A549 (cell line): Measurements from ENCODE around the gene PCSK6.

Source experiments
- CHD2 ChIP-seq: fragments of 150-350 bp; IDR thresholded peaks from 2 replicates; pipeline ENCODE4 v1.6.1; 2014; ENCODE audit warnings: low read length; ENCODE audit not compliant: partially characterized antibody
- EHMT2 ChIP-seq: fragments of 200-600 bp; sonication (generic); IDR thresholded peaks from 2 replicates; pipeline ENCODE4 v1.6.1; 2016; ENCODE audit warnings: antibody characterized with exemption, low read depth, mild to moderate bottlenecking, moderate library complexity
- ESRRA ChIP-seq: fragments of 150-350 bp; IDR thresholded peaks from 2 replicates; pipeline ENCODE4 v1.6.1; 2014; ENCODE audit warnings: mild to moderate bottlenecking, low read length, borderline replicate concordance
- KDM1A ChIP-seq: fragments of 200-600 bp; sonication (generic); IDR thresholded peaks from 2 replicates; pipeline ENCODE4 v1.6.1; 2016; ENCODE audit warnings: low read depth, mild to moderate bottlenecking
- MYC ChIP-seq: IDR thresholded peaks from 2 replicates; pipeline ENCODE4 v1.6.1; 2012; ENCODE audit warnings: mild to moderate bottlenecking, inconsistent platforms, low read length, improper control_type of control experiment, borderline replicate concordance
- POLR2A ChIP-seq: IDR thresholded peaks from 2 replicates; pipeline ENCODE4 v1.6.1; 2012; ENCODE audit warnings: mild to moderate bottlenecking, low read length
- POLR2AphosphoS2 ChIP-seq: conservative IDR thresholded peaks from 2 replicates; pipeline ENCODE4 v1.6.1; 2012; ENCODE audit warnings: low read length, improper control_type of control experiment, inconsistent platforms
- RFX5 ChIP-seq: fragments of 450-650 bp; IDR thresholded peaks from 2 replicates; pipeline ENCODE4 v1.7.1; 2014; ENCODE audit warnings: antibody characterized with exemption, mild to moderate bottlenecking, moderate library complexity
- SMC3 ChIP-seq: fragments of >200 bp; sonication (Bioruptor Twin); formaldehyde crosslinking; IDR thresholded peaks from 3 replicates; pipeline ENCODE4 v1.6.1; 2018; ENCODE audit warnings: inconsistent platforms
- ZNF302 ChIP-seq: fragments of 250-450 bp; sonication (Bioruptor Pico); IDR thresholded peaks from 2 replicates; pipeline ENCODE4 v1.9.0; 2021; ENCODE audit warnings: inconsistent platforms, mild to moderate bottlenecking, moderate library complexity
- TF ChIP-seq, protein P1 (sequence below): fragments of >200 bp; sonication (Bioruptor Twin); formaldehyde crosslinking; IDR thresholded peaks from 3 replicates; pipeline ENCODE4 v1.5.1; 2016
- TF ChIP-seq, protein P2 (sequence below): fragments of 200-600 bp; sonication (generic); IDR thresholded peaks from 2 replicates; pipeline ENCODE4 v1.6.1; 2016; ENCODE audit warnings: antibody characterized with exemption, mild to moderate bottlenecking, moderate library complexity
- TF ChIP-seq, protein P3 (sequence below): IDR thresholded peaks from 2 replicates; pipeline ENCODE4 v1.6.1; 2012; ENCODE audit warnings: low read depth, borderline replicate concordance

DNA sequence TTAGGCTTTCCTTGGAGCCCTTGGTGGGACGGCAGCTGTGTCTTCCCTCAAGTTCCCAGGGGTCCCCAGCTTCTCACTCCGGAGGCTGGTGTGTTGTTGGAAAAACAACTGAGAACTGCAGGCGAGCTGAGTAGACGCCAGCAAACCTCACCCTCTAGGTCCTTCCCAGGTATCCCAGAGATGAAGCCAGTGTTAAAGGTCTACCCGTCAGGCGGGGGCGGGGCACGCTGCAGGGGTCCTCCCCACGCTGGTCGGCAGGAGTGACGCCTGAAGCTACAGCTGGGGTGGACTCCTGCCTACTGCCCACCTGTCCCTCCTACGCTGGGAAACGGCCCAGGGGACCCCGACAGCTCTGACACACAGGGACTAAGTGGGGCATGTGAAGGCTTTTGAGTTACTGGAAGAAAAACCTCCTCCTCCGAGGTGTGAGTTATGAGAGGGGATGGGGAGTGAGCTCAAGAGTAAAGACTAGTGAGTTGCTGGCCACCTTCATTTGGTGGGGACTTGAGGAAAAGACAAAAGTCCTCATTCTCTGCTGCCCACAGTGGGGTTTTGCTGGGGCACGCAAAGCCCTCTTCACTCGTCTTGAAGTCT, 162.3 kb downstream of the PCSK6 start:
- TF ChIP-seq POLR2A (no peak), CHD2 (no peak), KDM1A (no peak), EHMT2 (no peak), RFX5 (no peak), POLR2AphosphoS2 (no peak), ZNF302 (no peak), MYC (no peak), SMC3 (no peak), ESRRA (no peak)
- TF ChIP-seq, protein P1, sequence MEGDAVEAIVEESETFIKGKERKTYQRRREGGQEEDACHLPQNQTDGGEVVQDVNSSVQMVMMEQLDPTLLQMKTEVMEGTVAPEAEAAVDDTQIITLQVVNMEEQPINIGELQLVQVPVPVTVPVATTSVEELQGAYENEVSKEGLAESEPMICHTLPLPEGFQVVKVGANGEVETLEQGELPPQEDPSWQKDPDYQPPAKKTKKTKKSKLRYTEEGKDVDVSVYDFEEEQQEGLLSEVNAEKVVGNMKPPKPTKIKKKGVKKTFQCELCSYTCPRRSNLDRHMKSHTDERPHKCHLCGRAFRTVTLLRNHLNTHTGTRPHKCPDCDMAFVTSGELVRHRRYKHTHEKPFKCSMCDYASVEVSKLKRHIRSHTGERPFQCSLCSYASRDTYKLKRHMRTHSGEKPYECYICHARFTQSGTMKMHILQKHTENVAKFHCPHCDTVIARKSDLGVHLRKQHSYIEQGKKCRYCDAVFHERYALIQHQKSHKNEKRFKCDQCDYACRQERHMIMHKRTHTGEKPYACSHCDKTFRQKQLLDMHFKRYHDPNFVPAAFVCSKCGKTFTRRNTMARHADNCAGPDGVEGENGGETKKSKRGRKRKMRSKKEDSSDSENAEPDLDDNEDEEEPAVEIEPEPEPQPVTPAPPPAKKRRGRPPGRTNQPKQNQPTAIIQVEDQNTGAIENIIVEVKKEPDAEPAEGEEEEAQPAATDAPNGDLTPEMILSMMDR: no peak
- TF ChIP-seq, protein P2, sequence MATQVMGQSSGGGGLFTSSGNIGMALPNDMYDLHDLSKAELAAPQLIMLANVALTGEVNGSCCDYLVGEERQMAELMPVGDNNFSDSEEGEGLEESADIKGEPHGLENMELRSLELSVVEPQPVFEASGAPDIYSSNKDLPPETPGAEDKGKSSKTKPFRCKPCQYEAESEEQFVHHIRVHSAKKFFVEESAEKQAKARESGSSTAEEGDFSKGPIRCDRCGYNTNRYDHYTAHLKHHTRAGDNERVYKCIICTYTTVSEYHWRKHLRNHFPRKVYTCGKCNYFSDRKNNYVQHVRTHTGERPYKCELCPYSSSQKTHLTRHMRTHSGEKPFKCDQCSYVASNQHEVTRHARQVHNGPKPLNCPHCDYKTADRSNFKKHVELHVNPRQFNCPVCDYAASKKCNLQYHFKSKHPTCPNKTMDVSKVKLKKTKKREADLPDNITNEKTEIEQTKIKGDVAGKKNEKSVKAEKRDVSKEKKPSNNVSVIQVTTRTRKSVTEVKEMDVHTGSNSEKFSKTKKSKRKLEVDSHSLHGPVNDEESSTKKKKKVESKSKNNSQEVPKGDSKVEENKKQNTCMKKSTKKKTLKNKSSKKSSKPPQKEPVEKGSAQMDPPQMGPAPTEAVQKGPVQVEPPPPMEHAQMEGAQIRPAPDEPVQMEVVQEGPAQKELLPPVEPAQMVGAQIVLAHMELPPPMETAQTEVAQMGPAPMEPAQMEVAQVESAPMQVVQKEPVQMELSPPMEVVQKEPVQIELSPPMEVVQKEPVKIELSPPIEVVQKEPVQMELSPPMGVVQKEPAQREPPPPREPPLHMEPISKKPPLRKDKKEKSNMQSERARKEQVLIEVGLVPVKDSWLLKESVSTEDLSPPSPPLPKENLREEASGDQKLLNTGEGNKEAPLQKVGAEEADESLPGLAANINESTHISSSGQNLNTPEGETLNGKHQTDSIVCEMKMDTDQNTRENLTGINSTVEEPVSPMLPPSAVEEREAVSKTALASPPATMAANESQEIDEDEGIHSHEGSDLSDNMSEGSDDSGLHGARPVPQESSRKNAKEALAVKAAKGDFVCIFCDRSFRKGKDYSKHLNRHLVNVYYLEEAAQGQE: no peak
- TF ChIP-seq, protein P3, sequence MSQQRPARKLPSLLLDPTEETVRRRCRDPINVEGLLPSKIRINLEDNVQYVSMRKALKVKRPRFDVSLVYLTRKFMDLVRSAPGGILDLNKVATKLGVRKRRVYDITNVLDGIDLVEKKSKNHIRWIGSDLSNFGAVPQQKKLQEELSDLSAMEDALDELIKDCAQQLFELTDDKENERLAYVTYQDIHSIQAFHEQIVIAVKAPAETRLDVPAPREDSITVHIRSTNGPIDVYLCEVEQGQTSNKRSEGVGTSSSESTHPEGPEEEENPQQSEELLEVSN: no peak
